WTC11 (cell line): ENCODE results near the gene CAMKMT.

ENCODE experiments used
- ARID4B ChIP-seq: sonication (generic); formaldehyde crosslinking; IDR thresholded peaks from 2 replicates; pipeline ENCODE4 v1.8.0; 2023; ENCODE audit warnings: missing genetic modification reagents, mild to moderate bottlenecking, borderline replicate concordance
- CTCF ChIP-seq: fragments of 200-600 bp; IDR thresholded peaks from 2 replicates; pipeline ENCODE4 v1.8.0; 2022; ENCODE audit warnings: antibody characterized with exemption
- ELF4 ChIP-seq: sonication (generic); formaldehyde crosslinking; IDR thresholded peaks from 2 replicates; pipeline ENCODE4 v1.8.1; 2022; ENCODE audit warnings: low read depth, mild to moderate bottlenecking, moderate library complexity, missing genetic modification reagents
- ESRRA ChIP-seq: sonication (generic); formaldehyde crosslinking; IDR thresholded peaks from 2 replicates; pipeline ENCODE4 v1.8.1; 2022; ENCODE audit warnings: mild to moderate bottlenecking, missing genetic modification reagents, borderline replicate concordance
- FOXJ3 ChIP-seq: sonication (generic); formaldehyde crosslinking; IDR thresholded peaks from 2 replicates; pipeline ENCODE4 v1.9.0; 2021; ENCODE audit warnings: missing genetic modification reagents, mild to moderate bottlenecking, borderline replicate concordance
- JUN ChIP-seq: sonication (generic); formaldehyde crosslinking; IDR thresholded peaks from 2 replicates; pipeline ENCODE4 v1.8.0; 2023; ENCODE audit warnings: mild to moderate bottlenecking, missing genetic modification reagents
- KAT7 ChIP-seq: sonication (generic); formaldehyde crosslinking; IDR thresholded peaks from 2 replicates; pipeline ENCODE4 v1.8.1; 2023; ENCODE audit warnings: missing genetic modification reagents, mild to moderate bottlenecking, borderline replicate concordance
- ZBTB43 ChIP-seq: sonication (generic); formaldehyde crosslinking; IDR thresholded peaks from 2 replicates; pipeline ENCODE4 v1.8.1; 2023; ENCODE audit warnings: mild to moderate bottlenecking, missing genetic modification reagents
- ZNF232 ChIP-seq: sonication (generic); formaldehyde crosslinking; IDR thresholded peaks from 2 replicates; pipeline ENCODE4 v1.8.0; 2022; ENCODE audit warnings: mild to moderate bottlenecking, missing genetic modification reagents
- ZNF512 ChIP-seq: sonication (generic); formaldehyde crosslinking; IDR thresholded peaks from 2 replicates; pipeline ENCODE4 v1.8.1; 2022; ENCODE audit warnings: missing genetic modification reagents, borderline replicate concordance
- TF ChIP-seq, protein P1 (sequence below): fragments of 250-450 bp; sonication (Bioruptor Pico); IDR thresholded peaks from 2 replicates; pipeline ENCODE4 v2.1.2; 2022; ENCODE audit warnings: mild to moderate bottlenecking, moderate library complexity

- no peak for TF ChIP-seq ZBTB43
- no peak for TF ChIP-seq KAT7 (CRISPR knock-in tag)
- no peak for TF ChIP-seq CTCF
- no peak for TF ChIP-seq ZNF512 (CRISPR knock-in tag)
- TF ChIP-seq, protein P1, sequence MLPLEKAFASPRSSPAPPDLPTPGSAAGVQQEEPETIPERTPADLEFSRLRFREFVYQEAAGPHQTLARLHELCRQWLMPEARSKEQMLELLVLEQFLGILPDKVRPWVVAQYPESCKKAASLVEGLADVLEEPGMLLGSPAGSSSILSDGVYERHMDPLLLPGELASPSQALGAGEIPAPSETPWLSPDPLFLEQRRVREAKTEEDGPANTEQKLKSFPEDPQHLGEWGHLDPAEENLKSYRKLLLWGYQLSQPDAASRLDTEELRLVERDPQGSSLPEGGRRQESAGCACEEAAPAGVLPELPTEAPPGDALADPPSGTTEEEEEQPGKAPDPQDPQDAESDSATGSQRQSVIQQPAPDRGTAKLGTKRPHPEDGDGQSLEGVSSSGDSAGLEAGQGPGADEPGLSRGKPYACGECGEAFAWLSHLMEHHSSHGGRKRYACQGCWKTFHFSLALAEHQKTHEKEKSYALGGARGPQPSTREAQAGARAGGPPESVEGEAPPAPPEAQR (CRISPR knock-in tag), result no peak
- no peak for TF ChIP-seq ESRRA (CRISPR knock-in tag)
- no peak for TF ChIP-seq ELF4
- TF ChIP-seq ARID4B, result no peak
- TF ChIP-seq FOXJ3 (CRISPR knock-in tag), result no peak
- TF ChIP-seq JUN (CRISPR knock-in tag), result no peak
- TF ChIP-seq ZNF232 (CRISPR knock-in tag), result no peak
Observed at GRCh38 chr2:44333994-44334393, 27.8 kb upstream of the CAMKMT start.
